ENCODE measurements around the gene CD59.
"Not testable (repeated sequence)": the region's sequence is repeated elsewhere in the genome, so short reads cannot be mapped to it uniquely, and the experiment has no call there.

CD59 gene

GRCh38 chr11:33734441-33735270, 1.6 kb downstream of the CD59 start:
- H3K4me3 ChIP-seq (ENCODE audit: low read depth, low read length) = peak overlapping the region; percentile 86
- TF ChIP-seq CTCF (conservative IDR thresholded peaks at IDR 0.05; ENCODE audit: low read depth, low read length) = no peak
- DNase-seq (ENCODE audit: low read depth) = peak; percentile 59

- no peak for TF ChIP-seq CTCF (conservative IDR thresholded peaks at IDR 0.05; ENCODE audit: low read depth, low read length)
- peak overlapping the region; percentile 86 for H3K4me3 ChIP-seq (ENCODE audit: low read depth, low read length)
- DNase-seq (ENCODE audit: low read depth) = no peak
Measured at GRCh38 chr11:33733980-33734379, 2.2 kb downstream of the CD59 start.

- no peak for TF ChIP-seq CTCF (conservative IDR thresholded peaks at IDR 0.05; ENCODE audit: low read depth, low read length)
- H3K4me3 ChIP-seq (ENCODE audit: low read depth, low read length) = no peak overlapping the region
- DNase-seq (ENCODE audit: low read depth) = peak; percentile 57
Measured at GRCh38 chr11:33731723-33732531, 4.3 kb downstream of the CD59 start.

- DNase-seq (ENCODE audit: low read depth) = no peak
- no peak for TF ChIP-seq CTCF (conservative IDR thresholded peaks at IDR 0.05; ENCODE audit: low read depth, low read length)
- no peak overlapping the region for H3K4me3 ChIP-seq (ENCODE audit: low read depth, low read length)
Measured at GRCh38 chr11:33730716-33731115, 5.5 kb downstream of the CD59 start.

- DNase-seq (ENCODE audit: low read depth); H3K4me3 ChIP-seq (ENCODE audit: low read depth, low read length): not testable (repeated sequence)
Measured at GRCh38 chr11:33729072-33729664, 7.1 kb downstream of the CD59 start.

GRCh38 chr11:33727539-33727938, 8.7 kb downstream of the CD59 start:
- DNase-seq (ENCODE audit: low read depth) = not testable (repeated sequence)

GRCh38 chr11:33725496-33725895, 10.7 kb downstream of the CD59 start:
- no peak overlapping the region for H3K4me3 ChIP-seq (ENCODE audit: low read depth, low read length)
- no peak for DNase-seq (ENCODE audit: low read depth)
- TF ChIP-seq CTCF (conservative IDR thresholded peaks at IDR 0.05; ENCODE audit: low read depth, low read length) = no peak

More at GRCh38 chr11:33727539-33727938, 8.7 kb downstream of the CD59 start:
- not testable (repeated sequence) for H3K4me3 ChIP-seq (ENCODE audit: low read depth, low read length)

All from choroid plexus epithelial cell (primary cell).